ENCODE data around the gene C1orf210. TPM values are rescaled to one million over a fixed set of nuclear protein-coding genes. Genes with fewer than 3 reads are reported as not detected.

Gene C1orf210
- total RNA-seq, 1 experiment from 2014 or later, result not detected

DNA sequence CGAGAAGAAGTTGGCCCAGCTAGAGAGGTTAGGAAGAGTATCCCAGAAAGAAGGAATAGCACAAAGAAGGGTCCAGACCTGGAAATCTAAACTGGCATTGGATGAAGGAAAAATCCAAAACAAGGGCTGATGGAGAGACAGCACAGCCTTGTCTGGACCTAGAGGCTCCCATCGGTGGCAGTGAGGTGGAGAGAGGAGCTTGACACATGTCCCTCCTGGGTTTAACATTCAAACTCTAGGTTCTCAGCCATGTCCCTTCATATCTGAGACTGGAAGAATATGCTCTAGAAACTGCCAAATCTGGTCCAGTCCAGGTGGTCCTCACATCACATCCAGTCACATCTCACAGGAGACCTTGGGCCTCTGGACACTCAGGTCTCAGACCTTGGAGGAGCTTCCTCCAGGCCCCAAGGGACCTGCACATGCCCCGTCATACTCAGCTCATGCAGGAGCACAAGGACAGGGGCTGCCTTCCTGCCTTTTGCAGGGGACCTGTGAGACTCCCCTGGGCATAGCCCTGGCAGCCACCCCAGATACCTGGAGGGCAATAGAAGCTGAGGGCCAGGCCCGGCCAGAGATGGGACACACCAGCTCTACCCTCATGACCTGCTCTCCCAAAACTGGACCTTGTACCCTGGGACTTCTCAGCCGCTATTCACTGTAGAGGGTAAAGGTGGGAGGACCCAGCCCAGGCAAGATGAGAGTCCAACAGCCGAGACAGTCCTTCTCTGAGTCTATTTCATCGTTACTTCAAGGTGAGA, 8.1 kb downstream of the C1orf210 start:
- no peak for DNase-seq (ENCODE audit: low spot score)
- in situ Hi-C loops (cut with HindIII; ENCODE audit: low sequenced_read_pairs), result no loop called here

DNA sequence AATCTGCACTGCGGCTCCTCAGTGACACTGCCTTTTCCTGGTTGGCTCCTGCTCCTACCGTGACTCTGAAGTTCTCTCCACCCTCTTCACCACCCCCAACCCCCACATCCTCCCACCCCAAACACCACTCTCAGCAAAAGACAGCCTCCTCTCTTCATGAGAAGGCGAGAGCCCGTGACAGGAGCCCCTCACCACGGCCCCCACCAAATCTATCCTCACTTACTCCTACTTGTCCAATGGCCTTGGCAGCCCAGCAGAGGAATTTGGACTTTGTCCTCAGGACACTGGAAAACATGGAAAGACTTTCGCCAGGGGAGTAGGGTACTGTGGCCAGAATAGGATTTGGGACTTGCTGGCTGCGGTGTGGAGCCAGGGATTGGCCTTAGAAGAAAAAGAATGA, 8.7 kb downstream of the C1orf210 start:
- DNase-seq (ENCODE audit: low spot score), result no peak
- in situ Hi-C loops (cut with HindIII; ENCODE audit: low sequenced_read_pairs), result no loop called here

DNA sequence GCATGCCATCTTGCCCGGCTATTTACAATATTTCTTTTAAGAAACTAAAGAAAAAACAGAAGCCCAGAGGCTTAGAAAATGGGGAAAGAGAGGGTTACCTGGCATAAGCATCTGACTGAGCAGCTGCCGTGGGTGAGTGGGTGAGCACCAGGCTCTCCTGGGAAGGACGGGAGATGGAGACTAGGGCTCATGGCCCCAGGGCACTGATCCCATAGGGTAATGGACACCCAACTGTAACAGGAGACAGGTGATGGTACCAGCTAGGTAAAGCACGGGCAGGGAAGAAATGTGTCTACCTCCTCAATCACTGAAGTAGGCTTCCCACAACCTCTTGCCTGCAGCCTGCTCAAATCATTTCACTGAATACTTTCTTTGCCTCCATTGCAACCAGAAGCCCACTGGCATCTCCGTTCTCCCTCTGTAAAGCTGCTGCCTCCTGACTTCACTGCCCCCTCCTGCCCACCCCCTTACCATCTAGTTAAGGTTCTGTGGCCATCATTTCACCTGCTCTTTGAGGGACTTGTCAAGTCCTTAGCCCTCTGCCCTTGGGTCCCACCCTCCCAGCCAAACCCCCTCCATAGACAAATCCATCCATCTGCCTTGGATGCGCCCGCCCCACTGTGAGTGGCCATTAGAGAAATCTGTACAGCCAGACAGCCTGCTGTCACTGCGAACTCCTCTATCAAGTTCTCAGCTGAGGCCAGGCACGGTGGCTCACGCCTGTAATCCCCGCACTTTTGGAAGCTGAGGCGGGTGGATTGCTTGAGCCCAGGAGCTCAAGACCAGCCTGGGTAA, 9.4 kb downstream of the C1orf210 start:
- DNase-seq (ENCODE audit: low spot score), result no peak
- in situ Hi-C loops (cut with HindIII; ENCODE audit: low sequenced_read_pairs), result no loop called here

DNA sequence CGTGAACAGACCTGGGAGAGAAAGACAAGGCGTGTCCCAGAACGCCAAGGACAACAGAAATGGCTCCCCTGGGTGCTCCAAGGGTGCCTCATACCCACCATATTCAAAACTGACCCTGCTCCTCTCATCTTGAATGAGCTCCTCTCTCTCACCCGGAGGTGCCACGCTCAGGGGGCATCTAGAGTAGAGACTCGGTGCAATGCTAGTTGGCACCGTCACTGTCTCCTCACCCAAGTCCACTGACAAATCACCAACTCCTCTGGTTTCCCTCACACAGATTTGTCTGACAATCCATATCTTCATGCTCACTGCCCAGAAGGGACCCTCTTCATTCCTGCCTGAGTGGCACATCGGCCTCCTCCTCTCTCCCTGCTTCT, 10.6 kb downstream of the C1orf210 start:
- in situ Hi-C loops (cut with HindIII; ENCODE audit: low sequenced_read_pairs), result no loop called here

DNA sequence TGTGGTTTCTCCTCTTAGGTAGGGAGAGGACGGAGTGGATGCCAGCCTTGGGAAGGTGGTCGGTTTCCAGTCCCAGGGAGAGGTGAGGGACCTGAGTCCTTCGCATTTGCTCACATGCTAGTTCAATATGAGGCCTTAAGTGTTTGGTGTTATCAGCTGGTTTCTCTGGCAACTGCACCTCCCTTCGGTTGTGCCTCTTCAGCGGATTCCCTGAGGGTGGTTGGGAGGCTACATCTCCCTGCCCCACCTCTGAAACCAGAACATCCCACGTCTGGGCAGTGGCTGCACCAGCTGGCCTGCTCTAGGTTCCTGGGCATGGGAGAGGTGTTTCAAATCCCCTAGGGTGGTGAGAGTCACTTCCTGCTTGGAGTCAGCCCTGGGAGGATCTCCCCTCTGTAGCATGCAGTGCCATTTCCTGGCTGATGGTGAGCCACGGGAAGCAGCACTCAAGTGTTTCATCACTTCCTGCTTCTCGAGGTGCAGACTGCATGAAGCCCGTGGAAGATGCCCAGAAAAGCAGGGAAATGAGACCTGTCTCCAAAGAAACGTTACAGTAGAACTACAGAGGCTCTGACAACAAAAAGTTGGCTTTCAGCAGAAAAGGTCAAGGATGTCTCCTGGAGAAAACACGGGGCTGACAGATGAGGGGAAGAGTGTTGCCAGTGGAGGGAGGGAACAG, 11.1 kb downstream of the C1orf210 start:
- in situ Hi-C loops (cut with HindIII; ENCODE audit: low sequenced_read_pairs), result no loop called here
- no peak for DNase-seq (ENCODE audit: low spot score)

More for the DNA sequence above, 10.6 kb downstream of the C1orf210 start:
- no peak for DNase-seq (ENCODE audit: low spot score)

DNA sequence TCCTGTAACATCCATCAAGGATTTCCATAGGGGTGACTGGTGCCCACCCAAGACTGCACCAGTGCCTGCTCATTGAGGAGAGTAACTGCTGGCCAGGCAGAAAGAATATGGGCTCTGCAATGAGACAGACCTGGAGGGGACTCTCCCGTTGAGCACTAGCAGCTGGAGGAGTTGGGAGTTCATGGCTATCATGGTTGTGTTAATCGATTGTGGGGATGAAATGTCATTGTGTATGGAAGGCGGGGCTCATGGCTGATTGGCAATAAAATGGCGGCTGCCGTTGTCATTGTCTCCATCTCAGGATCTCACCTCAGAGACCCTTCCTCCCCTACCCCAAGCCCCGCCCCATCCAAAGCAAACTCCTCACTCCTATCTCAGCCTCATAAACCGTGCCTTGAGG, 11.7 kb downstream of the C1orf210 start:
- in situ Hi-C loops (cut with HindIII; ENCODE audit: low sequenced_read_pairs), result no loop called here
- no peak for DNase-seq (ENCODE audit: low spot score)

DNA sequence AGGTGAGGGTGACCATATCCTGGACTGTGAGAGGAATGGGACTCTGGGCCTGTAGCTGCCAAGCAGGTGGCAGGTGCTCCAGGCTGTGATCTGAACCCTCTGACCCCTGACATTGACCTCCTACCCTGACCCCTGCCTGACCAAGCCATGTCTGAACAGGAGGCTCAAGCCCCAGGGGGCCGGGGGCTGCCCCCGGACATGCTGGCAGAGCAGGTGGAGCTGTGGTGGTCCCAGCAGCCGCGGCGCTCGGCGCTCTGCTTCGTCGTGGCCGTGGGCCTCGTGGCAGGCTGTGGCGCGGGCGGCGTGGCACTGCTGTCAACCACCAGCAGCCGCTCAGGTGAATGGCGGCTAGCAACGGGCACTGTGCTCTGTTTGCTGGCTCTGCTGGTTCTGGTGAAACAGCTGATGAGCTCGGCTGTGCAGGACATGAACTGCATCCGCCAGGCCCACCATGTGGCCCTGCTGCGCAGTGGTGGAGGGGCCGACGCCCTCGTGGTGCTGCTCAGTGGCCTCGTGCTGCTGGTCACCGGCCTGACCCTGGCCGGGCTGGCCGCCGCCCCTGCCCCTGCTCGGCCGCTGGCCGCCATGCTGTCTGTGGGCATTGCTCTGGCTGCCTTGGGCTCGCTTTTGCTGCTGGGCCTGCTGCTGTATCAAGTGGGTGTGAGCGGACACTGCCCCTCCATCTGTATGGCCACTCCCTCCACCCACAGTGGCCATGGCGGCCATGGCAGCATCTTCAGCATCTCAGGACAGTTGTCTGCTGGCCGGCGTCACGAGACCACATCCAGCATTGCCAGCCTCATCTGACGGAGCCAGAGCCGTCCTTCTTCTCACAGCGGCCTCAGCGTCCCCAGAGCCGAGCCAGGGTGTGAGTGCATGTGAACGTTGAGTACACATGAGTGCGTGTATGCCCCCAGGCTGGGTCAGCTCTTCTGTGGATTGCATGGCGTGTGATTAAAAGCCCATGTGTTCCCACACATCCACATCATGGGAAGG, 12.5 kb downstream of the C1orf210 start:
- DNase-seq (ENCODE audit: low spot score), result no peak
- in situ Hi-C loops (cut with HindIII; ENCODE audit: low sequenced_read_pairs), result no loop called here

DNA sequence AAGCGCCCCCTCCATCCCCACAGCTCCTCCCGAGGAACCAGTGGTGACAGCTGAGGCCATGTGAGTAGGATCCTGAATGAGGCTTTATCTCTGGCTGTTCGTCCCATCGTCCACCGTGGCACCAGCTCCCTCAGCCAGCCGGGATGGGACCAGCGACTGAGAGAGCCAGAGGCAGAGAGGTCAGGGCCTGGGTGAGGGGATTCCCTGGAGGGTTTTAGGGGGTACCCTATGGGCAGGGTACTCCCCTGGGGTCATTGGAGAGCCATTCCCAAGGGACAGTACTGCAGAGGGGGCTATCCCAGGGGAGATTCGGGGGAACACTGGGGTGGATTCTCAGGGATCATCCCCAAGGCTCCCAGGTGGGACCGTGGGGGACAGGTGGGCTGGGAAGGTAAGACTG, 13.2 kb downstream of the C1orf210 start:
- in situ Hi-C loops (cut with HindIII; ENCODE audit: low sequenced_read_pairs), result no loop called here
- DNase-seq (ENCODE audit: low spot score), result no peak

DNA sequence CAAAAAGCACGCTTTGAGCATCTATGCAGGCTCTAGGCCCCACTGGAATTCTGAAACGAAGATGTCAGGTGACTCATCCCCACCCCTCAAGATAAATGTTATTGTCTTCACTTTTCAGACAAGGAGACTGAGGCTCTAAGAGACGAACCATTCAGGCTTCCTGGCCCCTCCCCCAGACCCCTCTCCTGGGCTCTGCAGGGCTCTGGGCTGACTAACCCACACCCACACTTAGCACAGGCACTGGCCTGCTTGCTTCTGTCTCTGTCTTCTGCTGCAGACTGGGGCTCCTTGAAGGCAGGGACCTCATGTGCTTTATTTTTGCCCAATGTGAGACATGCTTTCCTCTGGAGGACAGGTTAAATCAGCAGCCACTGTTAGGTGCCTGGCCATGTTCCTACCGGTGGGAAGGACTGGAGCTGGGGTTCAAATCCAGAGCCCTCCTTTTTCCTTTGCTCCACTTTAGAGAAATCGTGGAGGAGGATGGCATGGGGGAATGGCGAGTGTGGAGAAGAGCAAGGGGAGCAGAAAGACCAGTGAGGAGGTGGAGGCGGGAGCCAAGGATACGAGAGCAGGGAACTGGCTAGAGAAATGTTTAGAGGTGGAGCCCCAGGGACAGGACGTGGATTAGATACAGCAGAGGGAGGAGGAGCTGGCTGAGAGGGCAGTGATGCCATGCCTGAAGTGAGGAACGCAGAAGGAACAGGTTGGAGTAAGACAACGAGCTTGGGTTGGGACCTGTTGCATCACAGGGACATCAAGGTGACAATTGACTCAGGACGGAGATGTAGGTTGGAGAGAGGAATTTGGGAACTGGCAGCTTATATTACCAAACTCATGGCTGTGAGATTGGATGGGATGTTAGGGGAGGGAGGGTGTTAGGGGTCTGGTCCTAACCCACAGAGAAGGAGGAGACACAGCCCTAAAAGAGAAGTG, 13.9 kb downstream of the C1orf210 start:
- DNase-seq (ENCODE audit: low spot score), result no peak

DNA sequence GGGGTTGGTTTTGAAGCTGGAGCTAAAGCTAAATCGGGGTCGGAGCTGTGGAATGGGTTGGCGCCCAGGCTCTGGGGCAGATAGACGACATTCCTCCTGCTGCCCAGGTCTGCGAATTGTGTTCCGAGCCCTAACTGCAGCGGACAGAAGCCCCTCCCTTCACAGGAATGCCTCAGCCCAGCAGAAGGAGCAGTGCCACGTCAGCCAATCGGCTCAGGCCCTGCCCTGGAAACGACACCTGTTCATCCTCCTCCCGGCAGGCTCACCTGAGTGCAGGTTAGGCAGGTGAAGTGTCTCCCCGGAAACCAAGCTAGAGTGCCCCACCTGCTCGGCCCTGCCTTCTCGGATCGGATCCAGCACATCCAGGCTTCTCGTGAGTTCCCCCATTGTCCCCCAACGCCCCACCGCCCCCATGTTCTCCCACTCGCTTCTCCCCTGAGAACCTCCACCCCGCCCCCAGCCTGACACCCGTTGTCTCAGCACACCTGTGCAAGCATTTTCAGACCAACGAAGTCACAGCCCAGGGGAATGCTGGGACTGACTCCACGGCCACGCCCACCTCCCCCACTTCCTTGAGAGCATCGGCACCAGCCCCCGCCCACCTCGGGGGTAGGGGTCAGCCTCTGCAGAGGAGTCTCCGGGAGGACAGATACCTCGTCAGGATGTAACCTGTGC, 14.8 kb downstream of the C1orf210 start:
- in situ Hi-C loops (cut with HindIII; ENCODE audit: low sequenced_read_pairs), result no loop called here
- DNase-seq (ENCODE audit: low spot score), result no peak

More for the DNA sequence above, 13.9 kb downstream of the C1orf210 start:
- in situ Hi-C loops (cut with HindIII; ENCODE audit: low sequenced_read_pairs), result no loop called here

DNA sequence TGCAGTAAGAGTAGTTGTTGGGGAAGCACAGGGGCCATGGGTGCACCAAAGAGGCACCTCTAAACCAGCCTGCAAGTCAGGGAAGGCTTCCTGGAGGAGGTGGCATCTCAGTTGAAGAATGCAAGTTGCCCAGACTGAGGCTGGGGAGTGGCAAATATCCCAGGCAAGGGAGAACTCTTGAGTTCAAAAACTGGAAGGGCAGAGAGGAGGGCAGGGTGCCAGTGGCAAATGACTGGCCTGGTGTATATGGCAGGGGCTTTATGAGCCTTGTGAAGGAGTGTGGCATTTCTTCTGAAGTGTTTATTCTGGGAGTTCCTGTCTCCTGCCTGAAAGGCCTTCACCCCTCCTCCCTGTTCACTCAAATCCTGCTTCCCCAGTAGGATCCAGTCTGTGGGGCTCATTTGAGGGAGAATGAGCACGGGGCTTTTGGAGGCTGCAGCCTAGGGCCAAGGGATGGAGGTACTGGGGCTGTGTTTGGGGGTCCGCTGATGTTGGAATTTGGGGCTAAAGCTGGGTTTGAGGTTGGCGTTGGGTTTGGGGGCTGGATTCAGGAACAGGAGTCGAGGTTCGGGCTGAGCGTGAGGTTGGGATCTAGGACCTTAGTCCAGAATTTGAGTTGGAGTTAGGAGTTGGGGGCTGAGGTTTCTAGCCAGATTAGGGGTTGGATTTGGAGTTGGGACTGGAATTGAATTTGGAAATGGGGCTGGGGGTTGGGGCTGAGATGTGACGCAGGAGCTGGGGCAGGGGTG, 15.6 kb downstream of the C1orf210 start, which contains the start of gene TMEM125:
Gene TMEM125, plus strand, starts transcription at position 357 of the 749 bp plus-strand sequence. CDS start 2,740 bp downstream, outside the sequence.
- in situ Hi-C loops (cut with HindIII; ENCODE audit: low sequenced_read_pairs), result no loop called here
- no peak for DNase-seq (ENCODE audit: low spot score)

DNA sequence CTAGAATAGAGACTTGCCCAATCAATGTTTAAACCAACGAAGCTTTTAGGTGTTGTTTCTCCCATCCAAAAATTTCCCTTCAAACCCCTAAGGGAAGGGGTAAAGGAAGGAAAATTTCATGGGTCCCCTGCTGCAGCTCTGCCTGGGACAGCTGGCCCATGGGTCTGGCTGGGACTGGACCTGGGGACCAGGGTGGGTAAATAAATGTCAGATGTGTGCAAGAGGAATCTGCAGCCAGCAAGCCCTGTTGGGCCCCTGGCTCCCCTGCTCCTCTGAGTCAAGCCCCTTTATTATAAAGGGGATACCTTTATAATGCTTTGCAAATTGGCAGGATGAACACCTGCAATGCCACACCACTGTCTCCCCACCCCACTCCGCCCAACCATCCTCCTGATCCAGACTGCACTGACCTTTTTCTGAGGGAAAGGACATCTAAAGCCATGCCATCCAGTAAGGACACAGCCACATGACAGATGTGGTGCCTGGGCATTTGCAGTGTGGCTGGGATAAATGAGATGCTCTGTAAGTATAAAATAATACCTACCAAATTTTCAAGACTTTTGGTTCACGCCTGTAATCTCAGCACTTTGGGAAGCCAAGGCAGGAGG, 17.5 kb downstream of the C1orf210 start:
- DNase-seq (ENCODE audit: low spot score), result no peak
- in situ Hi-C loops (cut with HindIII; ENCODE audit: low sequenced_read_pairs), result no loop called here

DNA sequence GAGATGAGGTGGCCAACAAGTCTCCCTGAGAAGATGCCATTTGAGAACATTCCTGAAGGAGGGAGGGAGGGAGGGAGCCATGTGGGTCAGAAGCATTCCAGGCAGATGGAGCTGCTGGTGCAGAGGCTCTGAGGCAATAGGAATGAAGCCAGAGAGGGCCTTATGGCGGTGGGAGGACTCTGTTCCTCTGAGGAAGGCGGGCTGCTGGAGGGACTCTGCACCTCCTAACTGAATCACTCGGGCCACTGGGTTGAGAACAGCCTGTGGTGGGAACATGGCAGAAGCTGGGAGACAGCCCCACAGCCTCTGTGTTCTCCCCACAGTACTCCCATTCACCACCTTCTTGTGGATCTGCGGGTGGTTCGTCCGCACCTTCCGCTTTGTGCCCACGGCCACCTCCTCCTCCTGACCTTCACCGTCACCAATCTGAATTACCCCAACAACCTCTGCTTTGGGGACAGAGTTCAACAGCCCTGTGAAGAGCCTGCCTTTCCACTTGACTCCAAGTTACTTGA, 18.0 kb downstream of the C1orf210 start:
- DNase-seq (ENCODE audit: low spot score), result peak; percentile 52
- in situ Hi-C loops (cut with HindIII; ENCODE audit: low sequenced_read_pairs), result no loop called here

DNA sequence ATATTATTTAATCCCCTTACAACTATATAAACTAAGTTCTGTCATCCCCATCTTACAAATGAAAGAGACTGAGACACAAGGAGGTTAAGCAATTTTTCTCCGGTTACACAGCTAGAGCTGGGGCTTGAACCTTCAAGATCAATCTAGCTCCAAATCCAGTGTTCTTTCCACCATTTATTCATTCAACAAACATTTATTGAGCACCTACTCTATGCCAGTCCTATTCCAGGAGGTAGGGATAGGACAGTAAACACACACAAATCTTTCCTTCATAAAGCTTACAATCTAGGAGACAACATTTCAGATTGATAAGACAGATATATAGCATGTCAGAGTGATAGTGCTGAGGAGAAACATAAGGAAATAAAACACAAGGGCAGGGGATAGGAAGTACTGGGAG, 18.5 kb downstream of the C1orf210 start:
- DNase-seq (ENCODE audit: low spot score), result no peak
- in situ Hi-C loops (cut with HindIII; ENCODE audit: low sequenced_read_pairs), result no loop called here

DNA sequence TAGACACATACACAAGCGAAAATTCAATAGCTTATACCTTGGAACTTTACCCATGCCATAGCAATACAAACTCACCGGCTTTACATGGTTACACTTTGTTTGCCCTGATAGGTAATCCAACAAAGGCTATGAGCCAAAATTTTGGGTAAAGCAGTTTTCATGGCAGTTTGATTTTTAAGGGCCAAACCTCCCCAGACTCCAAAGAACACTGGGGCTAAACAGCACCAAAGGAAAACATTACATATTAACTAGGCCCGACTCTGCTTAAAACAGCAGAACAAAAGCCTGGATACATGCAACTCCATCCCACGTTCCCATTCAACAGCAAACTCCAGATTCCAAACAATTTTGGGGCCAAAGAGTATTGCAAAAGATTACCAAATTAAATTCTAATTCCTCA, 19.9 kb downstream of the C1orf210 start:
- in situ Hi-C loops (cut with HindIII; ENCODE audit: low sequenced_read_pairs), result no loop called here

DNA sequence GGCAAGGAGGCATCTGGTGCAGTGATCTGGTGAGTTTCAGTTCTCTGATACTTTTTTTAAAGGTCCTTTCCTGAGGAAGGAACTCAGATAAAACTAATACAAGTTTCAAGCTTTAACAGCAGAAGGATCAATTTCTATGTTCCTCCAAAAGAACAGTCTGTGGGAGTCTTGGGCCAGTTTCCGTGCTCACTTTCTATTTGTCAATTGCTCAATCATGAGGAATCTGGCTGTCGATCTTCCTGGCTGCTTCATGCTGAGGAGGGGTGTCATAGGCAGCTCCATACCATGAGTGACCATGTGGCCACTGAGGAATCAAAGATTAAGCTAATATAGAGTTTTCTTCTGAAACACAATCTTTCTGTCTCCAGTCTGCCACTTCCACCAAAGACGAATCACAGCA, 27.0 kb downstream of the C1orf210 start:
- in situ Hi-C loops (cut with HindIII; ENCODE audit: low sequenced_read_pairs), result no loop called here
- DNase-seq (ENCODE audit: low spot score), result no peak

More for the DNA sequence above, 19.9 kb downstream of the C1orf210 start:
- DNase-seq (ENCODE audit: low spot score), result no peak
